ENCODE measurements around the gene KLHL10. TPM values are rescaled to one million over a fixed set of nuclear protein-coding genes. Genes with fewer than 3 reads are reported as not detected.

The KLHL10 gene
- total and polyA plus RNA-seq, 2 of the 13 experiments (the other 11 are each of a cell fraction or from before 2014, with no cell fraction given), result 0.04 to 0.08 TPM

DNA sequence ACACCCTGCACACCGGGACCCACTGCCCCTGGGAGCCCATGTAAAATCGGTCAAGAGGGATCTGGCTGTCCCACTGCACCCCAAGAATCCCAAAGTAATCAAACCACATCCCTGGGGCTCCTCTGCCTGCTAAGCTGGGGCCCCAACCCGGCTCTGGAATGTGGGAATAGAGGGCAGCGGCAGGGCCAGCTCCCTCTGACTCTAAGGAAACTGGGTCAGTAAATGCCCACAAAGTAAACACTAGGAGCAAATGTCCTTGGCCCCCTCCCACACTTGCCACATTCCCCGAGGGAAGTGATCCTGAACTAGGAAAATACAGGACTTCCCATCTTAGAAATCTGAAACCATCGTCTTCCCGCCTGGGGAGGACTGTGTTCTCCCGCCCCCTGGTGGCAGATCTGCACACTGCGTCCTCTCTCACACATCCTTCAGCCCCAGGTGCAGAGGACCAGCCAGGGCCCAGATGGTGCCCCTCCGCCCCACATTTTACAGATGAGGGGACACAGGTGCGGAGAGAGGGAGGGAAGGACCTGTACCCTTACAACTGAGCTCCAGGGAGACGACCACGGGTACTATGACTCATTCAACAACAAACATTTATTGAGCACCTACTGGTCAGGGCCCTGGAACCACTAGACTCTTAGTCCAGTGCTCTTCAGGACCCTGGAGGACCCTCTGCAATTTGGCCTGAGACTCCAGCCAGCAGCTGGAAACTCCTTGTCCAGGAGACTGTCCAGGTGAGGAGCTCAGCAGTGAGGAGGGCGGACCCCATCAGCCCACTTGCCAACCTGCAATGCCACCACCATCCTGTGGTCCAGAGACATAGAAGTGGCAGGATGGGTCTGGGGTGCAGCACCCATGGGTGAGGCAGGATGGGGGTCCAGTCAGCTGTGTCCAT lies 36.0 kb upstream of the KLHL10 start (continued):
- TF ChIP-seq, protein P1, sequence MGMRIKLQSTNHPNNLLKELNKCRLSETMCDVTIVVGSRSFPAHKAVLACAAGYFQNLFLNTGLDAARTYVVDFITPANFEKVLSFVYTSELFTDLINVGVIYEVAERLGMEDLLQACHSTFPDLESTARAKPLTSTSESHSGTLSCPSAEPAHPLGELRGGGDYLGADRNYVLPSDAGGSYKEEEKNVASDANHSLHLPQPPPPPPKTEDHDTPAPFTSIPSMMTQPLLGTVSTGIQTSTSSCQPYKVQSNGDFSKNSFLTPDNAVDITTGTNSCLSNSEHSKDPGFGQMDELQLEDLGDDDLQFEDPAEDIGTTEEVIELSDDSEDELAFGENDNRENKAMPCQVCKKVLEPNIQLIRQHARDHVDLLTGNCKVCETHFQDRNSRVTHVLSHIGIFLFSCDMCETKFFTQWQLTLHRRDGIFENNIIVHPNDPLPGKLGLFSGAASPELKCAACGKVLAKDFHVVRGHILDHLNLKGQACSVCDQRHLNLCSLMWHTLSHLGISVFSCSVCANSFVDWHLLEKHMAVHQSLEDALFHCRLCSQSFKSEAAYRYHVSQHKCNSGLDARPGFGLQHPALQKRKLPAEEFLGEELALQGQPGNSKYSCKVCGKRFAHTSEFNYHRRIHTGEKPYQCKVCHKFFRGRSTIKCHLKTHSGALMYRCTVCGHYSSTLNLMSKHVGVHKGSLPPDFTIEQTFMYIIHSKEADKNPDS (CRISPR knock-in tag; IDR thresholded peaks at IDR 0.05), result no peak
- TF ChIP-seq HMG20B (CRISPR knock-in tag; conservative IDR thresholded peaks at IDR 0.05), result no peak; the same call in 1 of the 2 replicates
- TF ChIP-seq ZNF724P (CRISPR knock-in tag; IDR thresholded peaks at IDR 0.05; ENCODE audit: borderline replicate concordance), result no peak
- TF ChIP-seq RBFOX2 (IDR thresholded peaks at IDR 0.05; ENCODE audit: low read depth, low read length), result no peak
- no peak for TF ChIP-seq TAF1 (CRISPR knock-in tag; IDR thresholded peaks at IDR 0.05)
- TF ChIP-seq ZNF766 (CRISPR knock-in tag; IDR thresholded peaks at IDR 0.05; ENCODE audit: borderline replicate concordance), result no peak
- TF ChIP-seq, protein P2, sequence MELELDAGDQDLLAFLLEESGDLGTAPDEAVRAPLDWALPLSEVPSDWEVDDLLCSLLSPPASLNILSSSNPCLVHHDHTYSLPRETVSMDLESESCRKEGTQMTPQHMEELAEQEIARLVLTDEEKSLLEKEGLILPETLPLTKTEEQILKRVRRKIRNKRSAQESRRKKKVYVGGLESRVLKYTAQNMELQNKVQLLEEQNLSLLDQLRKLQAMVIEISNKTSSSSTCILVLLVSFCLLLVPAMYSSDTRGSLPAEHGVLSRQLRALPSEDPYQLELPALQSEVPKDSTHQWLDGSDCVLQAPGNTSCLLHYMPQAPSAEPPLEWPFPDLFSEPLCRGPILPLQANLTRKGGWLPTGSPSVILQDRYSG (CRISPR knock-in tag; IDR thresholded peaks at IDR 0.05), result no peak
- TF ChIP-seq PLRG1 (conservative IDR thresholded peaks at IDR 0.05), result no peak
- no peak for TF ChIP-seq RFX3 (CRISPR knock-in tag; IDR thresholded peaks at IDR 0.05)
- TF ChIP-seq, protein P3, sequence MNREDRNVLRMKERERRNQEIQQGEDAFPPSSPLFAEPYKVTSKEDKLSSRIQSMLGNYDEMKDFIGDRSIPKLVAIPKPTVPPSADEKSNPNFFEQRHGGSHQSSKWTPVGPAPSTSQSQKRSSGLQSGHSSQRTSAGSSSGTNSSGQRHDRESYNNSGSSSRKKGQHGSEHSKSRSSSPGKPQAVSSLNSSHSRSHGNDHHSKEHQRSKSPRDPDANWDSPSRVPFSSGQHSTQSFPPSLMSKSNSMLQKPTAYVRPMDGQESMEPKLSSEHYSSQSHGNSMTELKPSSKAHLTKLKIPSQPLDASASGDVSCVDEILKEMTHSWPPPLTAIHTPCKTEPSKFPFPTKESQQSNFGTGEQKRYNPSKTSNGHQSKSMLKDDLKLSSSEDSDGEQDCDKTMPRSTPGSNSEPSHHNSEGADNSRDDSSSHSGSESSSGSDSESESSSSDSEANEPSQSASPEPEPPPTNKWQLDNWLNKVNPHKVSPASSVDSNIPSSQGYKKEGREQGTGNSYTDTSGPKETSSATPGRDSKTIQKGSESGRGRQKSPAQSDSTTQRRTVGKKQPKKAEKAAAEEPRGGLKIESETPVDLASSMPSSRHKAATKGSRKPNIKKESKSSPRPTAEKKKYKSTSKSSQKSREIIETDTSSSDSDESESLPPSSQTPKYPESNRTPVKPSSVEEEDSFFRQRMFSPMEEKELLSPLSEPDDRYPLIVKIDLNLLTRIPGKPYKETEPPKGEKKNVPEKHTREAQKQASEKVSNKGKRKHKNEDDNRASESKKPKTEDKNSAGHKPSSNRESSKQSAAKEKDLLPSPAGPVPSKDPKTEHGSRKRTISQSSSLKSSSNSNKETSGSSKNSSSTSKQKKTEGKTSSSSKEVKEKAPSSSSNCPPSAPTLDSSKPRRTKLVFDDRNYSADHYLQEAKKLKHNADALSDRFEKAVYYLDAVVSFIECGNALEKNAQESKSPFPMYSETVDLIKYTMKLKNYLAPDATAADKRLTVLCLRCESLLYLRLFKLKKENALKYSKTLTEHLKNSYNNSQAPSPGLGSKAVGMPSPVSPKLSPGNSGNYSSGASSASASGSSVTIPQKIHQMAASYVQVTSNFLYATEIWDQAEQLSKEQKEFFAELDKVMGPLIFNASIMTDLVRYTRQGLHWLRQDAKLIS (CRISPR knock-in tag; IDR thresholded peaks at IDR 0.05), result no peak
- peak; percentile 49; the same call in 1 of the 2 replicates for TF ChIP-seq ZNF878 (CRISPR knock-in tag; IDR thresholded peaks at IDR 0.05)
- TF ChIP-seq REL (CRISPR knock-in tag; conservative IDR thresholded peaks at IDR 0.05), result no peak
- no peak for TF ChIP-seq ZNF337 (CRISPR knock-in tag; IDR thresholded peaks at IDR 0.05; ENCODE audit: borderline replicate concordance, low read depth)
- no peak for TF ChIP-seq ZNF207 (IDR thresholded peaks at IDR 0.05; ENCODE audit: borderline replicate concordance)
- TF ChIP-seq MED1 (CRISPR knock-in tag; IDR thresholded peaks at IDR 0.05), result peak; percentile 51; the same call in 1 of the 2 replicates
- TF ChIP-seq BORCS8-MEF2B (CRISPR knock-in tag; IDR thresholded peaks at IDR 0.05), result peak; percentile 47; the same call in 1 of the 2 replicates
- TF ChIP-seq TOPORS (CRISPR knock-in tag; IDR thresholded peaks at IDR 0.05), result 0 out of 2 replicates have a peak, but pooled peaks have one; percentile 65
- TF ChIP-seq, protein P4, sequence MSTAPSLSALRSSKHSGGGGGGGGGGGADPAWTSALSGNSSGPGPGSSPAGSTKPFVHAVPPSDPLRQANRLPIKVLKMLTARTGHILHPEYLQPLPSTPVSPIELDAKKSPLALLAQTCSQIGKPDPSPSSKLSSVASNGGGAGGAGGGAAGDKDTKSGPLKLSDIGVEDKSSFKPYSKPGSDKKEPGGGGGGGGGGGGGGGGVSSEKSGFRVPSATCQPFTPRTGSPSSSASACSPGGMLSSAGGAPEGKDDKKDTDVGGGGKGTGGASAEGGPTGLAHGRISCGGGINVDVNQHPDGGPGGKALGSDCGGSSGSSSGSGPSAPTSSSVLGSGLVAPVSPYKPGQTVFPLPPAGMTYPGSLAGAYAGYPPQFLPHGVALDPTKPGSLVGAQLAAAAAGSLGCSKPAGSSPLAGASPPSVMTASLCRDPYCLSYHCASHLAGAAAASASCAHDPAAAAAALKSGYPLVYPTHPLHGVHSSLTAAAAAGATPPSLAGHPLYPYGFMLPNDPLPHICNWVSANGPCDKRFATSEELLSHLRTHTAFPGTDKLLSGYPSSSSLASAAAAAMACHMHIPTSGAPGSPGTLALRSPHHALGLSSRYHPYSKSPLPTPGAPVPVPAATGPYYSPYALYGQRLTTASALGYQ (CRISPR knock-in tag; IDR thresholded peaks at IDR 0.05), result no peak
- TF ChIP-seq ZNF331 (CRISPR knock-in tag; IDR thresholded peaks at IDR 0.05), result 0 out of 2 replicates have a peak, but pooled peaks have one; percentile 40
- TF ChIP-seq, protein P5, sequence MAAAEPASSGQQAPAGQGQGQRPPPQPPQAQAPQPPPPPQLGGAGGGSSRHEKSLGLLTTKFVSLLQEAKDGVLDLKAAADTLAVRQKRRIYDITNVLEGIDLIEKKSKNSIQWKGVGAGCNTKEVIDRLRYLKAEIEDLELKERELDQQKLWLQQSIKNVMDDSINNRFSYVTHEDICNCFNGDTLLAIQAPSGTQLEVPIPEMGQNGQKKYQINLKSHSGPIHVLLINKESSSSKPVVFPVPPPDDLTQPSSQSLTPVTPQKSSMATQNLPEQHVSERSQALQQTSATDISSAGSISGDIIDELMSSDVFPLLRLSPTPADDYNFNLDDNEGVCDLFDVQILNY (CRISPR knock-in tag; conservative IDR thresholded peaks at IDR 0.05), result peak; percentile 81
